Measurements from ENCODE around the gene PUM2.

PUM2 gene

GRCh38 chr2:20219763-20220380 is 130.8 kb downstream of the PUM2 start:
- H3K27me3 ChIP-seq (replicated peaks) = no peaks in the 10 kb centered on the region
- H3K36me3 ChIP-seq (replicated peaks) = no peaks in the 10 kb centered on the region
- no peak overlapping the region for H3K27ac ChIP-seq
- DNase-seq = no peak
- no peak for TF ChIP-seq CTCF (IDR thresholded peaks at IDR 0.05; ENCODE audit: low read depth, low read length, missing control alignments)
- in situ Hi-C loops (cut with HindIII; ENCODE audit: low pct_ligation_motif_present, low sequenced_read_pairs) = loop anchor here (10.0 kb wide), 1 partner anchor 85 kb away; no protein-coding TSS in a partner anchor
- no peak overlapping the region for H3K4me3 ChIP-seq (ENCODE audit: low read depth, low read length)

GRCh38 chr2:20218331-20219320 is 132.0 kb downstream of the PUM2 start:
- no peaks in the 10 kb centered on the region for H3K36me3 ChIP-seq (replicated peaks)
- no peak overlapping the region for H3K4me3 ChIP-seq (ENCODE audit: low read depth, low read length)
- no peak overlapping the region for H3K27ac ChIP-seq
- DNase-seq = no peak
- no peak for TF ChIP-seq CTCF (IDR thresholded peaks at IDR 0.05; ENCODE audit: low read depth, low read length, missing control alignments)
- H3K27me3 ChIP-seq (replicated peaks) = no peaks in the 10 kb centered on the region
- in situ Hi-C loops (cut with HindIII; ENCODE audit: low pct_ligation_motif_present, low sequenced_read_pairs) = no loop called here

GRCh38 chr2:20217041-20217970 is 133.3 kb downstream of the PUM2 start:
- in situ Hi-C loops (cut with HindIII; ENCODE audit: low pct_ligation_motif_present, low sequenced_read_pairs) = no loop called here
- Histone ChIP-seq H3K4me3 (ENCODE audit: low read depth, low read length) (no peak overlapping the region), H3K27me3 (replicated peaks) (no peaks in the 10 kb centered on the region), H3K27ac (no peak overlapping the region), H3K36me3 (replicated peaks) (no peaks in the 10 kb centered on the region)
- TF ChIP-seq CTCF (IDR thresholded peaks at IDR 0.05; ENCODE audit: low read depth, low read length, missing control alignments) = no peak
- DNase-seq = no peak

- H3K27ac ChIP-seq = no peak overlapping the region
- DNase-seq = no peak
- H3K36me3 ChIP-seq (replicated peaks) = no peaks in the 10 kb centered on the region
- TF ChIP-seq CTCF (IDR thresholded peaks at IDR 0.05; ENCODE audit: low read depth, low read length, missing control alignments) = no peak
- no peak overlapping the region for H3K4me3 ChIP-seq (ENCODE audit: low read depth, low read length)
- in situ Hi-C loops (cut with HindIII; ENCODE audit: low pct_ligation_motif_present, low sequenced_read_pairs) = no loop called here
- no peaks in the 10 kb centered on the region for H3K27me3 ChIP-seq (replicated peaks)
Measured at GRCh38 chr2:20216130-20217025, 134.3 kb downstream of the PUM2 start.
